Neural crest cell (in vitro differentiated cells): ENCODE data around the gene RFX8. TPM values are rescaled to one million over a fixed set of nuclear protein-coding genes. Genes with fewer than 3 reads are reported as not detected.
"Not testable (repeated sequence)": the region's sequence is repeated elsewhere in the genome, so short reads cannot be mapped to it uniquely, and the experiment has no call there.

Source experiments
- DNase-seq: peaks from one replicate; pipeline ENCODE4 v3.0.0; 2021; ENCODE audit warnings: low read depth, mixed read lengths, low spot score
- H3K27ac Mint-ChIP-seq: one replicate; pipeline ENCODE4 v1.8.0; 2021; ENCODE audit warnings: mild to moderate bottlenecking, mixed read lengths; ENCODE audit not compliant: unreplicated experiment
- H3K27me3 Mint-ChIP-seq: 2 replicates; pipeline ENCODE4 v1.8.0; 2021; ENCODE audit warnings: low read depth, mild to moderate bottlenecking, mixed read lengths
- H3K36me3 Mint-ChIP-seq: 2 replicates; pipeline ENCODE4 v1.8.0; 2021; ENCODE audit warnings: low read depth, mild to moderate bottlenecking, mixed read lengths
- H3K4me1 Mint-ChIP-seq: 2 replicates; pipeline ENCODE4 v1.8.0; 2021; ENCODE audit warnings: mixed read lengths
- H3K4me3 Mint-ChIP-seq: one replicate; pipeline ENCODE4 v1.8.0; 2021; ENCODE audit warnings: mild to moderate bottlenecking, mixed read lengths
- H3K9me3 Mint-ChIP-seq: 2 replicates; pipeline ENCODE4 v1.8.0; 2021; ENCODE audit warnings: mixed read lengths
- total RNA-seq: library from RNA; stranded (reverse); gene quantifications from 2 replicates; pipeline ENCODE4 v1.2.1, GENCODE V29; 2021
- TF ChIP-seq, protein P1 (sequence below): fragments of 200-600 bp; sonication (generic); conservative IDR thresholded peaks from 2 replicates; pipeline ENCODE4 v1.5.0; 2021; ENCODE audit warnings: antibody characterized with exemption, mild to moderate bottlenecking

RFX8 gene
- total RNA-seq, 1 donor from 2014 or later = 0.44 TPM

DNA sequence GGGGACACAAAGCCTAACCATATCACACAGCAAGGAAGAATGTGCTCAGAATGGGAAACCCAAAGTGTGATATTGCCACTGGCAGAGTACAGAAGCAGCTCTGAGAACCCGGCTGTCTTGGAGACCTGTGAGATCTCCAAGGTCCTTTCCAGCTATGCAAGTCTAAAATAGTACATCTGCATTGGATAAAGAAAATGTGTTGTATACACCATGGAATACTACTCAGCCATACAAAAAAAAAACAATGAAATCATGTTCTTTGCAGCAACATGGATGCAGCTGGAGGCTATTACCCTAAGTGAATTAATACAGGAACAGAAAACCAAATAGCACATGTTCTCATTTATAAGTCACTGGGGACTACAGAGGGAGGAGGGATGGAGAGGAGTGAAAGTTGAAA, 36.5 kb upstream of the RFX8 start:
- no peaks in the 10 kb centered on the region for H3K27me3 Mint-ChIP-seq
- no peaks in the 10 kb centered on the region for H3K36me3 Mint-ChIP-seq
- peaks cover 5% of the 10 kb centered on the region for H3K4me1 Mint-ChIP-seq
- no peak for DNase-seq
- H3K27ac Mint-ChIP-seq = no peak overlapping the region
- peaks cover 4% of the 10 kb centered on the region for H3K9me3 Mint-ChIP-seq
- H3K4me3 Mint-ChIP-seq = no peak overlapping the region
- TF ChIP-seq, protein P1, sequence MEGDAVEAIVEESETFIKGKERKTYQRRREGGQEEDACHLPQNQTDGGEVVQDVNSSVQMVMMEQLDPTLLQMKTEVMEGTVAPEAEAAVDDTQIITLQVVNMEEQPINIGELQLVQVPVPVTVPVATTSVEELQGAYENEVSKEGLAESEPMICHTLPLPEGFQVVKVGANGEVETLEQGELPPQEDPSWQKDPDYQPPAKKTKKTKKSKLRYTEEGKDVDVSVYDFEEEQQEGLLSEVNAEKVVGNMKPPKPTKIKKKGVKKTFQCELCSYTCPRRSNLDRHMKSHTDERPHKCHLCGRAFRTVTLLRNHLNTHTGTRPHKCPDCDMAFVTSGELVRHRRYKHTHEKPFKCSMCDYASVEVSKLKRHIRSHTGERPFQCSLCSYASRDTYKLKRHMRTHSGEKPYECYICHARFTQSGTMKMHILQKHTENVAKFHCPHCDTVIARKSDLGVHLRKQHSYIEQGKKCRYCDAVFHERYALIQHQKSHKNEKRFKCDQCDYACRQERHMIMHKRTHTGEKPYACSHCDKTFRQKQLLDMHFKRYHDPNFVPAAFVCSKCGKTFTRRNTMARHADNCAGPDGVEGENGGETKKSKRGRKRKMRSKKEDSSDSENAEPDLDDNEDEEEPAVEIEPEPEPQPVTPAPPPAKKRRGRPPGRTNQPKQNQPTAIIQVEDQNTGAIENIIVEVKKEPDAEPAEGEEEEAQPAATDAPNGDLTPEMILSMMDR = no peak

DNA sequence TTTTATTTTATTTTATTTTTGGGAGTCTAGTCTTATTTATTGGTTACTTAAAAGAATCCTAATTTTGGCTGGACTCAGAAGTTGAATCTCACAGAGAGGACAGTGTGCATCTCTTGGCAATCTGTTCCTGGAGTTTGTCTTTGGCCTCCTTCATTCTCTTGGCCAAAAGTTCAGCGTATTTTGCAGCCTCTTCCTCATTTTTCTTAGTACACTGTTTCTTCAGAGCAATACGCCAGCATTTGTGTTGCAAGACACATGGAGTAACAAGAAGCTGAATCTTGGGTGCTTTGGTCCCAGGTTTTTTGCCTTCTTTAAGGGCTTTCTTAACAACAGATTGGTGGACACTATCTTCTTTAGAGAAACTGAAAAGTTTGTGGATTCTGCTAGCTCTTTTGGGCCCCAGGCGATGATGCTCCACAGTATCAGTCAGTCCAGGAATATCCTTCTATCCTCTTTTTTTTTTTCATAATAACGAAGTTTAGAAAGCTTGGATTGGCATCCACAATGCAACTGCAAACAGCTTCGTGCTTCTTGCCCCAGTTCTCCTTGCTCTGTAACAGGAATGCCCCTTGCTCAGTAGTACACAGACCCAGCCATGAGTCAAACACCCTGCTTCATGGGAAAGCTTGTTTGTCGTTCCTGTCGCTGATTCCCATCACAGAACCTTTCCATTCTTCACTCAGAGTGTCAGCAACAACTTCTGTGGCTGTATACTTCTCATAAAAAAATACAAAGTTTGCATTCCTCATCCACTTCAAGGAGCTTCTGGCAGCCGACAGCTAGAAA, 34.8 kb upstream of the RFX8 start:
- H3K27ac Mint-ChIP-seq = no peak overlapping the region
- peaks cover 4% of the 10 kb centered on the region for H3K9me3 Mint-ChIP-seq
- DNase-seq = no peak
- no peaks in the 10 kb centered on the region for H3K36me3 Mint-ChIP-seq
- H3K4me3 Mint-ChIP-seq = no peak overlapping the region
- no peaks in the 10 kb centered on the region for H3K27me3 Mint-ChIP-seq
- H3K4me1 Mint-ChIP-seq = no peaks in the 10 kb centered on the region
- TF ChIP-seq, protein P1 = no peak

DNA sequence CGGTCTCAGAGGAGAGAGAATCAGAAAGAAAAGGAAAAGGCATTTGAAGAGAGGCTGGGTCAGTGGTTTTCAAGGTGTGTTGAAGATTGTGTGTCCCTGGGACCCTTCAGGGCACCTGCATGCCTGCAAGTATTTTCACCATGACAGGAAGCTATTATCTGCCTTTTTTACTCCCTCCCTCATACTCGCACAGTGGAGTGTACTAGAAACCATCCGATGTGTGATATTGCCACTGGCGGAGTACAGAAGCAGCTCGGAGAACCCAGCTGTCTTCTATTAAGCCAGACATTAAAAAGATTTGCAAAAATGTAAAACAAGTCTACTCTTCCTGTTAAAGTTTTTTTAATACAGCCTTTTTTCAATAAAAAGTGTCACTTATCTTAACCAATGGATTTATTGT, 33.7 kb upstream of the RFX8 start:
- Mint-ChIP-seq H3K4me3 (no peak overlapping the region), H3K27me3 (no peaks in the 10 kb centered on the region), H3K4me1 (no peaks in the 10 kb centered on the region), H3K36me3 (no peaks in the 10 kb centered on the region), H3K9me3 (peaks cover 4% of the 10 kb centered on the region), H3K27ac (no peak overlapping the region)
- TF ChIP-seq, protein P1 = no peak
- no peak for DNase-seq

DNA sequence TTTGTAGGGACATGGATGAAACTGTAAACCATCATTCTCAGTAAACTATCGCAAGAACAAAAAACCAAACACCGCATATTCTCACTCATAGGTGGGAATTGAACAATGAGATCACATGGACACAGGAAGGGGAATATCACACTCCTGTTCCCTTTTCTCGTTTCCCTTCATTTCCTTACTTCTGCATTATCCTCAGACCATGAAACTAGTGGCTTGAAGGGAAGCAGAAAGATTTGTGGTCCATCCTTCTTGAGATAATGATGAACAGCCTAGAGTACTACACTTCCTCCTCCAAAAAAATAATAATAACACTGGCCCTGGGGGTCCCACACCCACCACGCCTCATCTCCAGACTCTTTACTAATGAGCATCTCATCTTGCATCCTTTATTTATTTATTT, 30.4 kb upstream of the RFX8 start:
- not testable (repeated sequence) for H3K4me1 Mint-ChIP-seq, DNase-seq, H3K27me3 Mint-ChIP-seq, H3K27ac Mint-ChIP-seq, H3K36me3 Mint-ChIP-seq, H3K9me3 Mint-ChIP-seq, H3K4me3 Mint-ChIP-seq

DNA sequence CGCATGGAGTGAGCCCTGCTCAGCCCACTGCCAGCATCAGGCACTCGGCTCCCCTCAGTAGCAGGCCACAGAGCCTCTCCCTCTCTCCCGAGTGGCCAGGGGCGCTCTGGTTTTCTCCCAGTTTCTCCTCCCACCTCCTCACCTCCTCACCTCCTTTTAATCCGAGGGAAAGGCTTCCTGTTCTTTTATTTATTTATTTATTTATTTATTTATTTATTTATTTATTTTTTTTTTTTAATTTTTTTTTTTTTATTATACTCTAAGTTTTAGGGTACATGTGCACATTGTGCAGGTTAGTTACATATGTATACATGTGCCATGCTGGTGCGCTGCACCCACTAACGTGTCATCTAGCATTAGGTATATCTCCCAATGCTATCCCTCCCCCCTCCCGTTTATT, 29.8 kb upstream of the RFX8 start:
- H3K9me3 Mint-ChIP-seq, H3K36me3 Mint-ChIP-seq, H3K27ac Mint-ChIP-seq, H3K4me3 Mint-ChIP-seq, H3K4me1 Mint-ChIP-seq, DNase-seq, H3K27me3 Mint-ChIP-seq: not testable (repeated sequence)

DNA sequence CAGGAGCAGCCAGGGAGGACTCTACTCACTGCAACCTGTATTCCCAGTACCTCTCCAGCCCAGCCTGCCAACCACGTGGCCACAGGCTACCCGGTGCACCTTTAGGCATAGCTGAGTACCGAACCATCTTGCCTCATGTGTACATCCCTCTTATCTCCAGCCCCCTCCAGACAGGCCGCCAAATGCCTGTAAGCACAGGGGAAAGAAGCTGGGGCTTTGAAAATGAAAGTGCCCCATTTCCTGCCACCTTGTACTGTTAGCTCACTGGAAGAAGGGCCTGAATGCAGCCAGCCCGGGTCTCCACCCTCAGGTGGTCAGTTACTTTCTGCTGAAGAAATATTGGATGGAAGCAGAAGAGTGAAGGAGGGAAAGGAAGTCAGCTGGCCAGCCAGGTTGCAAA, 27.2 kb upstream of the RFX8 start:
- Mint-ChIP-seq H3K4me1 (peaks cover 6% of the 10 kb centered on the region), H3K27me3 (no peaks in the 10 kb centered on the region), H3K9me3 (no peaks in the 10 kb centered on the region), H3K4me3 (no peak overlapping the region), H3K27ac (no peak overlapping the region), H3K36me3 (no peaks in the 10 kb centered on the region)
- DNase-seq = no peak
- TF ChIP-seq, protein P1 = no peak
